SK-N-SH (cell line): ENCODE measurements around the gene CD3G. TPM values are rescaled to one million over a fixed set of nuclear protein-coding genes. Genes with fewer than 3 reads are reported as not detected.

ENCODE experiments used
- ELF1 ChIP-seq: IDR thresholded peaks from 2 replicates; pipeline ENCODE4 v1.4.0; 2012
- EP300 ChIP-seq, 2 experiments: IDR thresholded peaks; 2 replicates each; pipeline versions ENCODE4 v1.4.0 to v1.6.1; 2012; ENCODE audit warnings: borderline replicate concordance in 1 of 2, low read depth in 1 of 2, low read length in 1 of 2
- EZH2phosphoT487 ChIP-seq: fragments of 200-600 bp; sonication (generic); IDR thresholded peaks from 2 replicates; pipeline ENCODE4 v1.6.1; 2017; ENCODE audit warnings: low read depth, mixed run types, mild to moderate bottlenecking, antibody characterized with exemption, moderate library complexity, borderline replicate concordance
- FOSL2 ChIP-seq: IDR thresholded peaks from 2 replicates; pipeline ENCODE4 v1.4.0; 2012; ENCODE audit warnings: low read depth, mild to moderate bottlenecking, moderate library complexity, borderline replicate concordance
- FOXJ3 ChIP-seq: sonication (generic); formaldehyde crosslinking; IDR thresholded peaks from 2 replicates; pipeline ENCODE4 v1.5.1; 2020; ENCODE audit warnings: mild to moderate bottlenecking, missing genetic modification reagents
- FOXM1 ChIP-seq: IDR thresholded peaks from 2 replicates; pipeline ENCODE4 v1.4.0; 2012; ENCODE audit warnings: low read depth, mild to moderate bottlenecking
- GATA2 ChIP-seq: sonication (generic); formaldehyde crosslinking; IDR thresholded peaks from 2 replicates; pipeline ENCODE4 v1.5.0; 2020; ENCODE audit warnings: mild to moderate bottlenecking, missing genetic modification reagents
- MXI1 ChIP-seq: IDR thresholded peaks from 2 replicates; pipeline ENCODE4 v1.6.1; 2012; ENCODE audit warnings: mild to moderate bottlenecking, low read depth, low read length, improper control_type of control experiment
- NRF1 ChIP-seq: IDR thresholded peaks from 2 replicates; pipeline ENCODE4 v1.6.1; 2012; ENCODE audit warnings: low read depth, mild to moderate bottlenecking, low read length
- RAD21 ChIP-seq: IDR thresholded peaks from 2 replicates; pipeline ENCODE4 v1.6.1; 2012; ENCODE audit warnings: mild to moderate bottlenecking, low read length
- RFX5 ChIP-seq: IDR thresholded peaks from 2 replicates; pipeline ENCODE4 v1.6.1; 2012; ENCODE audit warnings: mild to moderate bottlenecking, improper control_type of control experiment, low read length
- RXRA ChIP-seq: IDR thresholded peaks from 2 replicates; pipeline ENCODE4 v1.4.0; 2012; ENCODE audit warnings: low read depth, mild to moderate bottlenecking, borderline replicate concordance
- SIN3A ChIP-seq: IDR thresholded peaks from 2 replicates; pipeline ENCODE4 v1.6.1; 2012; ENCODE audit warnings: low read depth, mild to moderate bottlenecking, low read length, moderate library complexity, borderline replicate concordance
- SMC3 ChIP-seq: IDR thresholded peaks from 2 replicates; pipeline ENCODE4 v1.6.1; 2012; ENCODE audit warnings: low read depth, low read length, improper control_type of control experiment
- TCF12 ChIP-seq: IDR thresholded peaks from 2 replicates; pipeline ENCODE4 v1.4.0; 2012
- TEAD4 ChIP-seq: IDR thresholded peaks from 2 replicates; pipeline ENCODE4 v1.4.0; 2012; ENCODE audit warnings: mild to moderate bottlenecking, borderline replicate concordance; ENCODE audit not compliant: insufficient read depth
- YY1 ChIP-seq: IDR thresholded peaks from 2 replicates; pipeline ENCODE4 v1.4.0; 2012; ENCODE audit warnings: low read depth, mild to moderate bottlenecking
- polyA plus RNA-seq, 3 experiments: library from polyadenylated mRNA; depleted of rRNA; stranded (reverse); fragments of >200 nt; gene quantifications; 2 replicates each; pipeline ENCODE4 v1.2.3, GENCODE V29; 2012
- TF ChIP-seq, protein P1 (sequence below): IDR thresholded peaks from 2 replicates; pipeline ENCODE4 v1.6.1; 2012; ENCODE audit warnings: mild to moderate bottlenecking, low read depth, low read length, moderate library complexity
- TF ChIP-seq, protein P2 (sequence below): fragments of 150-350 bp; IDR thresholded peaks from 2 replicates; pipeline ENCODE4 v1.6.1; 2016; ENCODE audit warnings: mild to moderate bottlenecking, low read depth, low read length

The CD3G gene
- polyA plus RNA-seq, 1 of the 3 experiments (the other 2 are of a cell fraction): not detected

DNA sequence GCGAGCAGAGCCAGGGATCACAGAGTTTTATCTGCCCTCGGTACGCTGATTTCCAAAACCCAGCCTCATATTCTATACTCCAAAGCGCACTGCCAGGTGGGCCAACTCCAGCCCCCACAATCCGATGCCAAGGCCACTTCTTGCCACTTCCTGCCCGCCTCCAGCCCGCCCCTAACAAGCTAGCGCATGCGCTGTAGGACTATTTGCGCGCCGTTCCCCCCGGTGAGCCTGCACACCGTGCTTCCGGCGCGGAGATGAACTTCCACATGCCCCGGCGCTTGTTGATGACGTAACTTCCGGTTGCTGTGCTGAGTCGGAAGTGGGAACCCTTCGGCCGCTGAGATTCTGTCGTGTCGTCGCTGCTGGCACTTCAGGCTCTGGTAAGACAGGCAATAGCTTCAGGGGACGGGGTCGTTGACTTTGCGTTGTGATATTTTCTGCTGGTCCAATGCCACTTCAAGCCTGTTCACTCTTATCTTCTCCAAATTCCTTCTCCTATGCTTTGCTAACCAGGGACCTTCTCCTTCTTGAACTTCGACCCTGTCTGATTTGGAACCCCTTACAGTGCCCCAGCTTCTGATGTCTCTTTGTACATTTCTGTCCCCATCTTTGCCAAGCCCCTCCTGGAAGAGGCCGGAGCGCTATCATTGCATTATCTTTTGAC, 15.3 kb downstream of the CD3G start, which contains the start of gene UBE4A (continued):
- TF ChIP-seq TCF12: no peak
- no peak for TF ChIP-seq GATA2 (CRISPR knock-in tag)
- no peak for TF ChIP-seq FOSL2
- peak; percentile 99 for TF ChIP-seq ELF1
- peak; percentile 65 for TF ChIP-seq NRF1
- TF ChIP-seq, protein P1, sequence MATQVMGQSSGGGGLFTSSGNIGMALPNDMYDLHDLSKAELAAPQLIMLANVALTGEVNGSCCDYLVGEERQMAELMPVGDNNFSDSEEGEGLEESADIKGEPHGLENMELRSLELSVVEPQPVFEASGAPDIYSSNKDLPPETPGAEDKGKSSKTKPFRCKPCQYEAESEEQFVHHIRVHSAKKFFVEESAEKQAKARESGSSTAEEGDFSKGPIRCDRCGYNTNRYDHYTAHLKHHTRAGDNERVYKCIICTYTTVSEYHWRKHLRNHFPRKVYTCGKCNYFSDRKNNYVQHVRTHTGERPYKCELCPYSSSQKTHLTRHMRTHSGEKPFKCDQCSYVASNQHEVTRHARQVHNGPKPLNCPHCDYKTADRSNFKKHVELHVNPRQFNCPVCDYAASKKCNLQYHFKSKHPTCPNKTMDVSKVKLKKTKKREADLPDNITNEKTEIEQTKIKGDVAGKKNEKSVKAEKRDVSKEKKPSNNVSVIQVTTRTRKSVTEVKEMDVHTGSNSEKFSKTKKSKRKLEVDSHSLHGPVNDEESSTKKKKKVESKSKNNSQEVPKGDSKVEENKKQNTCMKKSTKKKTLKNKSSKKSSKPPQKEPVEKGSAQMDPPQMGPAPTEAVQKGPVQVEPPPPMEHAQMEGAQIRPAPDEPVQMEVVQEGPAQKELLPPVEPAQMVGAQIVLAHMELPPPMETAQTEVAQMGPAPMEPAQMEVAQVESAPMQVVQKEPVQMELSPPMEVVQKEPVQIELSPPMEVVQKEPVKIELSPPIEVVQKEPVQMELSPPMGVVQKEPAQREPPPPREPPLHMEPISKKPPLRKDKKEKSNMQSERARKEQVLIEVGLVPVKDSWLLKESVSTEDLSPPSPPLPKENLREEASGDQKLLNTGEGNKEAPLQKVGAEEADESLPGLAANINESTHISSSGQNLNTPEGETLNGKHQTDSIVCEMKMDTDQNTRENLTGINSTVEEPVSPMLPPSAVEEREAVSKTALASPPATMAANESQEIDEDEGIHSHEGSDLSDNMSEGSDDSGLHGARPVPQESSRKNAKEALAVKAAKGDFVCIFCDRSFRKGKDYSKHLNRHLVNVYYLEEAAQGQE: no peak
- peak; percentile 68; the same call in 1 of the 2 replicates for TF ChIP-seq MXI1
- TF ChIP-seq EZH2phosphoT487: no peak
- no peak for TF ChIP-seq RFX5
- no peak for TF ChIP-seq RXRA
- TF ChIP-seq FOXM1: no peak
- no peak for TF ChIP-seq RAD21
- no peak for TF ChIP-seq EP300 (IDR thresholded peaks at IDR 0.05; ENCODE audit: borderline replicate concordance in 1 of 2, low read depth in 1 of 2, low read length in 1 of 2)
- no peak for TF ChIP-seq FOXJ3 (CRISPR knock-in tag)
- TF ChIP-seq, protein P2, sequence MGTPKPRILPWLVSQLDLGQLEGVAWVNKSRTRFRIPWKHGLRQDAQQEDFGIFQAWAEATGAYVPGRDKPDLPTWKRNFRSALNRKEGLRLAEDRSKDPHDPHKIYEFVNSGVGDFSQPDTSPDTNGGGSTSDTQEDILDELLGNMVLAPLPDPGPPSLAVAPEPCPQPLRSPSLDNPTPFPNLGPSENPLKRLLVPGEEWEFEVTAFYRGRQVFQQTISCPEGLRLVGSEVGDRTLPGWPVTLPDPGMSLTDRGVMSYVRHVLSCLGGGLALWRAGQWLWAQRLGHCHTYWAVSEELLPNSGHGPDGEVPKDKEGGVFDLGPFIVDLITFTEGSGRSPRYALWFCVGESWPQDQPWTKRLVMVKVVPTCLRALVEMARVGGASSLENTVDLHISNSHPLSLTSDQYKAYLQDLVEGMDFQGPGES: no peak
- TF ChIP-seq SIN3A: peak; percentile 84; the same call in 1 of the 2 replicates
- TF ChIP-seq TEAD4: no peak
- 0 out of 2 replicates have a peak, but pooled peaks have one; percentile 23 for TF ChIP-seq YY1
- no peak for TF ChIP-seq SMC3
